Skeletal muscle satellite cell (primary cell): ENCODE measurements around the gene HTR4. TPM values are rescaled to one million over a fixed set of nuclear protein-coding genes. Genes with fewer than 3 reads are reported as not detected.

ENCODE experiments used
- H3K27me3 ChIP-seq: 2 replicates; pipeline ENCODE4 v1.7.0; 2013; ENCODE audit warnings: low read length; ENCODE audit not compliant: control insufficient read depth, insufficient read depth
- H3K36me3 ChIP-seq: 2 replicates; pipeline ENCODE4 v1.7.0; 2013; ENCODE audit warnings: mild to moderate bottlenecking, control low read depth, low read length; ENCODE audit not compliant: insufficient read depth
- H3K4me1 ChIP-seq: 2 replicates; pipeline ENCODE4 v1.7.0; 2013; ENCODE audit warnings: low read length; ENCODE audit not compliant: control insufficient read depth, insufficient read depth
- H3K4me2 ChIP-seq: 2 replicates; pipeline ENCODE4 v1.7.0; 2013; ENCODE audit warnings: mild to moderate bottlenecking, low read length
- H3K4me3 ChIP-seq: 2 replicates; pipeline ENCODE4 v1.7.0; 2013; ENCODE audit warnings: low read length
- H3K9ac ChIP-seq: 2 replicates; pipeline ENCODE4 v1.7.0; 2013; ENCODE audit warnings: mild to moderate bottlenecking, low read depth, low read length, moderate library complexity
- H3K9me3 ChIP-seq: replicated peaks from 2 replicates; pipeline ENCODE4 v1.7.0; 2013; ENCODE audit warnings: mild to moderate bottlenecking, control low read depth, low read length
- total RNA-seq: library from RNA; depleted of rRNA; stranded (reverse); fragments of >200 nt; gene quantifications from 2 replicates; pipeline ENCODE4 v1.2.3, GENCODE V29; 2012; rRNA removed

The HTR4 gene, protein sequence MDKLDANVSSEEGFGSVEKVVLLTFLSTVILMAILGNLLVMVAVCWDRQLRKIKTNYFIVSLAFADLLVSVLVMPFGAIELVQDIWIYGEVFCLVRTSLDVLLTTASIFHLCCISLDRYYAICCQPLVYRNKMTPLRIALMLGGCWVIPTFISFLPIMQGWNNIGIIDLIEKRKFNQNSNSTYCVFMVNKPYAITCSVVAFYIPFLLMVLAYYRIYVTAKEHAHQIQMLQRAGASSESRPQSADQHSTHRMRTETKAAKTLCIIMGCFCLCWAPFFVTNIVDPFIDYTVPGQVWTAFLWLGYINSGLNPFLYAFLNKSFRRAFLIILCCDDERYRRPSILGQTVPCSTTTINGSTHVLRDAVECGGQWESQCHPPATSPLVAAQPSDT
- total RNA-seq, result not detected in 2 replicates

DNA sequence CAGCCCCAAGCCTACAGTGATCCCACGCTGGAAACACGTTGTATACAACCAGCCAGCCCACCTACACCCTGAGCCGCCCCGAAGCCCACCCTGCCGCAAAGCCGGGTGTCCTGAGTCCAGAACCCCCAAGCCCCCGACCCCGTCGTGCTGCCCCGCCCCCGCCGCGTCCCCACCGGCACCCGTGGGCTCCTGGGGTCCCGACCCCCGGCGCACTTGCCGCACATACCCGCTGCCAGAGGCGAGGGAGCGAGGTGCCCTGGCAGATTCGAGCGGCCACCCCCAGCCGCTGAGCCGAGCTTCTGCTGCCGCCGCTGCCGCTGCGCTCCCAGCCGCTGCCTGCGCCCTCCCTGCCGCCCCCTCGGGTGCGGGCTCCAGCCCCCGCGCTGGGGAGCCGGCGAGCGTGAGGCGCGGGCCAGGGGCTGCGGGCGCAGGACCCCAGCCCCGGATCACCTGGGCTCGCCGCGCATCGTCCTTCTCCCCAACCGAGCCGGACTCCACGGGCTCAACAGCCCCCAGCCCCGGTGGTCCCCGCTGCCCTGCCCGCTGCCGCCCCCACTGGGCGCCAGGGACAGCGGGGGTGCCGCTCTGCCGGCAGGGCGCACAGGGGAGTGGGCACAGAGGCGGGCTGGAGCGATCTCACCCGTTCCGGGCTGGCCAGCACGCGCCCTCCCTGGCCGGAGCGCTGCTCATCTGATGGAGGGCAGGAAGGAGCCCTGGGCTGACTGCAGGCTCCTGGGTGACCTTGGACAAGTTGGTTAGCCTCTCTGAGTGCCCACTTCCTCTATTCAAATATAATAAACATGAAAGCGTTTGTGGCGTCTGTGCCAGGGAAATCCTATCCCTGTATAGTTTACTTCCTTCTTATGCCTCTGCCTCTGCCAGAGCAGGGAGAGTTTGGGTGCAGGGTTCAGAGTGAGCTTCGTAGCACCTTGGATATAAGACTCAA lies at the start of gene HTR4:
HTR4 (minus strand) TSS at position 692 of the 946 bp plus-strand sequence. CDS start 17,513 bp downstream, outside the sequence.
- no peak within 1 kb of the TSS for H3K4me2 ChIP-seq
- H3K4me1 ChIP-seq, result no peaks in the 10 kb centered on the region
- no peak within 1 kb of the TSS for H3K4me3 ChIP-seq
- H3K9me3 ChIP-seq, result no peaks in the 10 kb centered on the region
- no peaks in the 10 kb centered on the region for H3K36me3 ChIP-seq
- peaks cover 59% of the 10 kb centered on the region for H3K27me3 ChIP-seq
- no peak within 1 kb of the TSS for H3K9ac ChIP-seq

DNA sequence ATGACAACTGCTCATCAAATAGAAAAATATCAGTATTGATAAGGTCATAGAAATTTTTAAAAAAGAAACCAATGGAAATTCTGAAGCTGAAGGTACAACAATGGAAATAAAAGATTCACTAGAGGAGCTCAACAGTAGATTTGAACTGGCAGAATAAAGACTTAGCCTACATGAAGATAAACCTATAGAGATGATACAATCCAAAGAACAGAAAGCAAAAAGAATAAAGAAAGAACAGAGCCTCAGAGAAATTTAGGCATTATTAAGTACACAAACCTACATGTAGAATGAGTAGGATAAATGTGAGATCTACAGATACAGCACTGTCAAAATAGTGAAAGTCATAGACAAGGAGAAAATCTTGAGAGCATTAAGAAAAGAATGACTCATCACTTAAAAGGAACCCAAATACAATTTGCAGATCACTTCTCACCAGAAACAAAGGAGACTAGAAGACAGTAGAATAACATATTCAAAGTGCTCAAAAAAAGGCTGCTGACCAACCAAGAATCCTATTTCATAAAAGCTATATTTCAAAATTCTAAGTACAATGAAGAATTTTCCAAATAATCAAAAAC lies 47.8 kb upstream of the HTR4 start:
- H3K4me2 ChIP-seq, result no peak overlapping the region
- no peaks in the 10 kb centered on the region for H3K36me3 ChIP-seq
- no peaks in the 10 kb centered on the region for H3K4me1 ChIP-seq
- no peak overlapping the region for H3K9ac ChIP-seq
- H3K9me3 ChIP-seq, result no peaks in the 10 kb centered on the region
- H3K4me3 ChIP-seq, result no peak overlapping the region
- no peaks in the 10 kb centered on the region for H3K27me3 ChIP-seq

DNA sequence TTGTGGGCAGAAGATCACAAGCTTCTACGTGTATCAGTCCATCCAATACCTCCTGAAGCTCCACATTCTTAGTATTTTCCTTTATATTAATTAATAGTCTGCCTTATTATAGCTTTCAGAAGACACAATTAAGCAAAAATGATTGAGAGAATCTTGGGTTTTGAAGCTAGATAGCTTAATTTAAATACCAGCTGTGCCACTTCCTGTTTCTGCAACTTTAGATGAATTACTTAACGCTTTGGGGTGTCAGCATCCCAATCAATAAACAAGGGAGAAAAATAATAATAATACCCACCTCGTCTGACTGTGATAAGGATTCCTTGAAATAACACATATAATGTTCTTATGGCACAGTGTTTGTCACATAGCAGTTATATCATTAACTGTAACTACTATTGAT lies 44.7 kb upstream of the HTR4 start:
- H3K4me1 ChIP-seq, result no peaks in the 10 kb centered on the region
- no peaks in the 10 kb centered on the region for H3K36me3 ChIP-seq
- no peaks in the 10 kb centered on the region for H3K9me3 ChIP-seq
- H3K9ac ChIP-seq, result no peak overlapping the region
- H3K4me2 ChIP-seq, result no peak overlapping the region
- H3K4me3 ChIP-seq, result no peak overlapping the region
- no peaks in the 10 kb centered on the region for H3K27me3 ChIP-seq

DNA sequence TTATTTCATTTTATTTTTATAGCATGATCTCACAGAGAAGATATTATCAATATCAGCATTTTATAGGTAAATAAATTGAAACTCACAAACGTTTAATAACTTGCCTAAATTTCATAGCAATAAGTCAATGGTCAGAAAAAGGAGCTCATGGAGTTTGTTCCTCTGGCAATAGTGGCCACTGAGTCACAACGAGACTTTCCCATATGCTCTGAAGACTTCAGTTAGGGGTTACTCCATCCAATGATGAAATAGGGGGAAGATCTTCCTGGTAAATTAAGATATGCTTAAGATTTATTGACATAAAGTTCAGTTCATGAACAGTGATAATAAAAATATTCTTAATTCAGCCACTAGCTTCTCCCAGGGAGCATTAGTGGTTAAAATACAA lies 43.5 kb upstream of the HTR4 start:
- Histone ChIP-seq H3K4me3 (no peak overlapping the region), H3K27me3 (no peaks in the 10 kb centered on the region), H3K4me2 (no peak overlapping the region), H3K9ac (no peak overlapping the region), H3K36me3 (no peaks in the 10 kb centered on the region), H3K9me3 (no peaks in the 10 kb centered on the region), H3K4me1 (no peaks in the 10 kb centered on the region)

DNA sequence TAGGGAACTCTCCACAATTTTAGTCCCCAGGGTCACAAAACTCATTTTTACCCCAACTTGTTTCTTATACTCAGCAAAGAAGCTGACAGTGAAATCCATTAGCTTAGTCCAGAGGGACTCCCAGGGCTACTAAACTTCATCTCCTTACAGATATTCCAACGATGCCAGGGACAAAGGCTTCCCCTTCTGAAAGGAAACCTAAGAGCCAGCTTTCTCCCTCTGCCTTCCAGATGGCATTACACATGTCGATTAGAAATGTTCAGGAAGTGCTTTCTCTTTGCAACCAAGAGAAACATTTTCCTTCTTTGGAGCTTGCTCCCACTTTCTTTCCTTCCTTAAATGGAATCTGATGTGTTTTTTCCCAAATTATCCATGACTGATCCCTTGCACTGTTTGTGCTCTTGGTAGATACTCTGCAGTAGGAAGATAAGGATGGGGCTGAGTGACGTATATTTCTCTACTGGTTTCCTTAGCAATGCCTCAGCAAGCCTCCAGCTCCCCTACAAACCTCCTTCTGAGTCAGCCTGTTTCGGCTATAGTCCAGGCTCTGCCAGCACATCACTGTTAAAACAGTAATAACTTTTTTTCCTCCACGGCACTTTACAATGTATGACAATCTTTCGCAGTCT lies 43.0 kb upstream of the HTR4 start:
- H3K4me3 ChIP-seq, result no peak overlapping the region
- no peaks in the 10 kb centered on the region for H3K4me1 ChIP-seq
- peak overlapping the region; percentile 63 for H3K4me2 ChIP-seq
- no peaks in the 10 kb centered on the region for H3K9me3 ChIP-seq
- no peaks in the 10 kb centered on the region for H3K27me3 ChIP-seq
- no peak overlapping the region for H3K9ac ChIP-seq
- no peaks in the 10 kb centered on the region for H3K36me3 ChIP-seq

DNA sequence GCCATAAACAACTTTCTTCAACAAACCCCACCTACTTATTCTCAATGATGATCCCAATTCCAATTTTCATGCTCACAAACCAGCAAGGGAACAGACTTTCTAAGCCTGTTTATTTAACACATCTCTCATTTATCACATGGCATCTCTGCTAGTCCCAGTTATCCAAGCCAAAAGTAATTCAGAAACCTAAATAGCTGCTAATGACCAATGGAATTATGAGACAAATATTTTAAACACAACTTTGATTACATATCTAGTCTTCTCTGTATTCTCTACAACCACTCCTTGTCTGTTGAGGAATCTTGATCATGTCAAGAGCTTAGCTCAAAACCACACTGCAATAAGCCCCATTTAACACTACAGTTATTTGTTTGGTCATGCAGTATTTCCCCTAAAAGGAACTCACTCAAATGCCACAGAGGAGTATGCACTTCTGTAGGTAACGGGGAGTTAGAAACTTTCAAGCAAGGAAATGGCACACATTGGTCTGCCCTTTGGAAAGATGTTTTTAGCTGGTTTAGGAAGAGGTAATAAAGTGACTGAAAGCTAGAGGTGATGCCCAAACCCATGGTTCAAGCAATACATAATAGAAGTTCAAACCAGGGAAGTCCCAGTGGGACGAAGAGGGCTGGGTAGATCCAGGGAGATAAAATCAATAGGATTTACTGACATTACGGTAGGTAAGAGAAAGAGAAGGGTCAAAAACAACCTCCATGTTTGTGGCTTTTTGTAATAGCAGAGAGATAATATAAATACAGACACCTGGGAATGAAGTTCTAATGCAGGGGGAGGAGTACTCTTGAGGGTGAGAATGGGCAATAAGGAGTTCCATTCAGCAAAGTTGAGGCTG lies 42.1 kb upstream of the HTR4 start:
- Histone ChIP-seq H3K9me3 (no peaks in the 10 kb centered on the region), H3K9ac (no peak overlapping the region), H3K36me3 (no peaks in the 10 kb centered on the region), H3K4me1 (no peaks in the 10 kb centered on the region), H3K27me3 (no peaks in the 10 kb centered on the region), H3K4me2 (no peak overlapping the region), H3K4me3 (no peak overlapping the region)

DNA sequence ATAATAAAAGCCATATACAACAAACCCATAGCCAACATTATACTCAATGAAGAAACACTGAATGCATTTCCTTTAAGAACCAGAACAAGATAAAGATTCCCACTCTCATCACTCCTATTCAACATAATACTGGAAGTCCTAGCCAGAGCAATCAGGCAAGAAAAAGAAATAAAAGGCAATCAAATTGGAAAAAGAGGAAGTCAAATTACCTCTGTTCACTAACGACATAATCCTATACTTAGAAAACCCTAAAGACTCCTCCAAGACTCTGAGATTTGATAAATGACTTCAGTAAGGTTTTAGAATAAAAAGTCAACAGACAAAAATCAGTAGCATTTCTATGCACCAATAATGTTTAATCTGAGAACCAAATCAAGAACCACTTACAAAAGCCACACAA lies 36.6 kb upstream of the HTR4 start:
- no peaks in the 10 kb centered on the region for H3K27me3 ChIP-seq
- H3K36me3 ChIP-seq, result no peaks in the 10 kb centered on the region
- no peaks in the 10 kb centered on the region for H3K9me3 ChIP-seq
- H3K9ac ChIP-seq, result no peak overlapping the region
- no peak overlapping the region for H3K4me3 ChIP-seq
- H3K4me2 ChIP-seq, result no peak overlapping the region
- H3K4me1 ChIP-seq, result no peaks in the 10 kb centered on the region

DNA sequence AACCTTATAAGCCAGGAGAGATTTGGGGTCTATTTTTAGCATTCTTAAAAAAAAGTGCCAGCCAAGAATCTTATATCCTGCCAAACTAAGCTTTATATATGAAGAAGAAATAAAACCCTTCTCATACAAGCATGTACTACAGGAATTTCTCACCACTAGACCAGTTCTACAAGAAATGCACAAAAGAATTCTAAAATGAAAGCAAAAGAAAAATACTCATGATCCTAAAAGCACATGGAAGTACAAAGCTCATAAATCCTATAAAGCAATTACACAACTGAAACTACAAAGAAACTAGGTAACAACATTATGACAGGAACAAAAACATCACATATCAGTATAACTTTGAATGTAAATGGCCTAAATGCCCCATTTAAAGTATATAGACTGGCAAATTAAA lies 34.5 kb upstream of the HTR4 start:
- H3K4me3 ChIP-seq, result no peak overlapping the region
- no peaks in the 10 kb centered on the region for H3K36me3 ChIP-seq
- no peak overlapping the region for H3K9ac ChIP-seq
- H3K27me3 ChIP-seq, result peaks cover 3% of the 10 kb centered on the region
- no peaks in the 10 kb centered on the region for H3K4me1 ChIP-seq
- no peaks in the 10 kb centered on the region for H3K9me3 ChIP-seq
- H3K4me2 ChIP-seq, result no peak overlapping the region

DNA sequence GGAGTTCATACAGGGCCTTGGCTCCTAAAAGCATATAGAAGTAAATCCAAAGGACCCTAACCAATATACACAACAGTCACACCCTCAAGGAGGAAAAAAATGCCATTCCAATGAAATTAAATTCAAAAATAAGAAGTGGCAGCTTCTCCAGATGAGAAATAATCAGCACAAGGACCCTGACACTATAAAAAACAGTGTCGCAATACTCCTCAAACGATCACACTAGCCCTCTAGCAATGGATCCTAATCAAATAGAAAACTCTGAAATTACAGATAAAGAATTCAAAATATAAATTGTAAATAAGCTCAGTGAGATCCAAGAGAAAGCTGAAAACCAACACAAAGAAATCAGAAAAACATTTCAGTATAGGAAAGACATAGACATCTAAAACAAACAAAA lies 33.5 kb upstream of the HTR4 start:
- no peaks in the 10 kb centered on the region for H3K9me3 ChIP-seq
- no peak overlapping the region for H3K4me3 ChIP-seq
- H3K4me2 ChIP-seq, result no peak overlapping the region
- H3K36me3 ChIP-seq, result no peaks in the 10 kb centered on the region
- peaks cover 9% of the 10 kb centered on the region for H3K27me3 ChIP-seq
- no peaks in the 10 kb centered on the region for H3K4me1 ChIP-seq
- no peak overlapping the region for H3K9ac ChIP-seq

DNA sequence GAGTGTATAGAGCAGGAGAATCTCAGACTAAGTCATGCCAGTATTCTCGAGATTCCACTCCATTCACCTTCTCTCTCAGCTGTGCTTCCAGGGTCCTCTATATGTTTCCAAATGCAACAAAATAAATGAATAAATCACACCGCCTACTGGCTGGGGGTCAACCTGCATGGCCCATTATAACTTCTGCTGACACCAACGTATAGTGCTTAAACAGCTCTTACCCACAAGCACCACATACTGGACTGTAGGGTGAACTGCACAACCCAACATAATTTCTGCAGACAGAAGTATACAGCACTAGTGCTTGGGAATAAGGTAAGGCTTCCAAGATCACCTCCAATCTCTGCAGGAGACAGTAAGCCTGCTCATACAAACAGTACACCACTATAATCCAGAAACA lies 33.1 kb upstream of the HTR4 start:
- peaks cover 9% of the 10 kb centered on the region for H3K27me3 ChIP-seq
- no peak overlapping the region for H3K4me2 ChIP-seq

More for the DNA sequence above, 33.1 kb upstream of the HTR4 start:
- Histone ChIP-seq H3K9me3 (no peaks in the 10 kb centered on the region), H3K4me3 (no peak overlapping the region), H3K4me1 (no peaks in the 10 kb centered on the region), H3K9ac (no peak overlapping the region), H3K36me3 (no peaks in the 10 kb centered on the region)
